K562 (cell line): ENCODE results near the gene ATF6B. TPM values are rescaled to one million over a fixed set of nuclear protein-coding genes. Genes with fewer than 3 reads are reported as not detected.

Source experiments
- CBFB ChIP-seq: sonication (generic); formaldehyde crosslinking; IDR thresholded peaks from 2 replicates; pipeline ENCODE4 v1.4.0; 2020; ENCODE audit warnings: mild to moderate bottlenecking, missing genetic modification reagents
- EHMT2 ChIP-seq: fragments of 450-650 bp; IDR thresholded peaks from 2 replicates; pipeline ENCODE4 v1.6.1; 2018; ENCODE audit warnings: antibody characterized with exemption
- HDAC3 ChIP-seq: fragments of 450-650 bp; IDR thresholded peaks from 2 replicates; pipeline ENCODE4 v1.6.1; 2018; ENCODE audit warnings: borderline replicate concordance, mild to moderate bottlenecking, moderate library complexity; ENCODE audit not compliant: partially characterized antibody
- PHB2 ChIP-seq: fragments of 450-650 bp; IDR thresholded peaks from 2 replicates; pipeline ENCODE4 v1.6.1; 2017; ENCODE audit warnings: low read depth
- PML ChIP-seq: IDR thresholded peaks from 2 replicates; pipeline ENCODE4 v1.6.1; 2012; ENCODE audit warnings: low read length, inconsistent platforms
- RBM39 ChIP-seq: fragments of 200-400 bp; formaldehyde crosslinking; optimal IDR thresholded peaks from 2 replicates; pipeline ENCODE3; 2018; ENCODE audit warnings: low read depth, low read length
- polyA plus RNA-seq, 8 experiments: library from polyadenylated mRNA; depleted of rRNA in 4 of 8; stranded (reverse) in 5 of 8; unstranded in 3 of 8; fragments of >200 nt; fragmentation: Nextera tagmentation in 2 of 8; fragmentation: Illumina TruSeq in 1 of 8; extraction: Ambion mirVana in 2 of 8; extraction: Trizol in 1 of 8; gene quantifications; 2 replicates each; pipeline versions ENCODE4 v1.2.1 to v1.2.3, GENCODE V29; 2011 to 2014; ENCODE audit warnings: inconsistent platforms in 1 of 8, missing spikeins in 1 of 8
- total RNA-seq, 7 experiments: library from RNA; depleted of rRNA in 6 of 7; stranded (reverse); fragments of >200 nt in 6 of 7; fragmentation: Illumina TruSeq in 2 of 7; extraction: Trizol in 2 of 7; gene quantifications; 2 replicates each; pipeline versions ENCODE4 v1.2.1 to v1.2.3, GENCODE V29; 2011 to 2021; ENCODE audit warnings: low replicate concordance in 1 of 7
- TF ChIP-seq, protein P1 (sequence below): fragments of 150-350 bp; IDR thresholded peaks from 2 replicates; pipeline ENCODE4 v1.6.1; 2014; ENCODE audit warnings: low read depth, mild to moderate bottlenecking, low read length, borderline replicate concordance
- TF ChIP-seq, protein P2 (sequence below), 3 experiments: fragments of 200-800 bp in 1 of 3; sonication (Bioruptor generic) in 1 of 3; sonication (generic) in 1 of 3; formaldehyde crosslinking in 1 of 3; IDR thresholded peaks; 2 replicates each; pipeline versions ENCODE4 v1.6.1 to v1.8.0; 2016 to 2022; ENCODE audit warnings: mild to moderate bottlenecking in 2 of 3, missing compliant biosample characterization in 2 of 3, missing genetic modification characterization in 2 of 3, missing genetic modification reagents in 1 of 3
- TF ChIP-seq, protein P3 (sequence below): IDR thresholded peaks from 2 replicates; pipeline ENCODE4 v1.6.1; 2016; ENCODE audit warnings: missing genetic modification characterization, missing compliant biosample characterization
- TF ChIP-seq, protein P4 (sequence below): fragments of 450-650 bp; IDR thresholded peaks from 2 replicates; pipeline ENCODE4 v1.6.1; 2016; ENCODE audit warnings: low read depth, mild to moderate bottlenecking, moderate library complexity
- TF ChIP-seq, protein P5 (sequence below): fragments of 450-650 bp; formaldehyde crosslinking; IDR thresholded peaks from 2 replicates; pipeline ENCODE4 v1.4.0; 2022; ENCODE audit warnings: missing genetic modification characterization
- TF ChIP-seq, protein P6 (sequence below): fragments of 250-450 bp; sonication (Bioruptor Pico); IDR thresholded peaks from 2 replicates; pipeline ENCODE4 v1.9.0; 2021; ENCODE audit warnings: mild to moderate bottlenecking
- TF ChIP-seq, protein P7 (sequence below), 2 experiments: fragments of 450-650 bp; IDR thresholded peaks; 2 replicates each; pipeline ENCODE4 v1.6.1; 2018; ENCODE audit warnings: mild to moderate bottlenecking in 2 of 2, low read depth in 1 of 2; ENCODE audit not compliant: partially characterized antibody in 2 of 2

Gene ATF6B
- total and polyA plus RNA-seq, 9 of the 15 experiments (the other 6 are each of a cell fraction or from before 2014, with no cell fraction given), result 20.7 to 131 (median 31.7) TPM

DNA sequence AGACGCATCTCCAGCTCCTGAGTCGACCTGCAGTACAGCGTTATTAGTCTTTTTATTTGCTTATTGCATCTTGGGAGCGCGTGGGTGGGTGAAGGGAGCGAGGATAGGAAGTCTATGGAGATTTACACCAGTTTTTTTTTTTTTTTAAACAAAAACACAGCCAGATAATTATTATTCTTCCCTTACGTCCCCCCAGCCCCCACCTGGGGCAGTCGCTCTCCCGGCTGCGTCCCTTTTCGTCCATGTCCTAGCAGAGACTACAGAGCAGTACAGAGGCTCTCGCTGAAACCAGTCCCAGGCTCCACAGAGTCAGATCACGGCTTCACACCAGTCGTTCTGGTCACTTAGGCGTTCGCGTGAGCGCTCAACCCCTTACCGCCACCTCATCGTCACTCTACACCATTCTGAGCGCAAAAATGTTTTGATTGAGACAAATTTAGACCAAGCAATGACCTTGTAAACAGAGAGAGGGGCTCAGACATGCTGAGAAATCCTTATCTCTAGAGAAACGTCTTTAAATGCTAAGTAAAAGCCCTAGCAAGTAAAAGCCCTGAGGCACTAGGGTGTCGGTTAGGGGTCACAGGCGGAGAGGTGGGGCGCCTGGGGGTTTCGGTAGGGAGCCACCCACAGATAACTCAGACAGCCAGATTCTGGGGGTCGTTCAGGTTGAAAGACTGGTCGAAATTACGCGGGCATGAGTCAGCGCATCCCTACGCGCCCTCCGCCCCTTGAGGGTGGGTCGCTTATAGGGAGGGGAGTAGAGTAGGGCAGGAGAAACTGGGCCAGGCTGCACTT, 24.9 kb upstream of the ATF6B start (continued):
- TF ChIP-seq, protein P1, sequence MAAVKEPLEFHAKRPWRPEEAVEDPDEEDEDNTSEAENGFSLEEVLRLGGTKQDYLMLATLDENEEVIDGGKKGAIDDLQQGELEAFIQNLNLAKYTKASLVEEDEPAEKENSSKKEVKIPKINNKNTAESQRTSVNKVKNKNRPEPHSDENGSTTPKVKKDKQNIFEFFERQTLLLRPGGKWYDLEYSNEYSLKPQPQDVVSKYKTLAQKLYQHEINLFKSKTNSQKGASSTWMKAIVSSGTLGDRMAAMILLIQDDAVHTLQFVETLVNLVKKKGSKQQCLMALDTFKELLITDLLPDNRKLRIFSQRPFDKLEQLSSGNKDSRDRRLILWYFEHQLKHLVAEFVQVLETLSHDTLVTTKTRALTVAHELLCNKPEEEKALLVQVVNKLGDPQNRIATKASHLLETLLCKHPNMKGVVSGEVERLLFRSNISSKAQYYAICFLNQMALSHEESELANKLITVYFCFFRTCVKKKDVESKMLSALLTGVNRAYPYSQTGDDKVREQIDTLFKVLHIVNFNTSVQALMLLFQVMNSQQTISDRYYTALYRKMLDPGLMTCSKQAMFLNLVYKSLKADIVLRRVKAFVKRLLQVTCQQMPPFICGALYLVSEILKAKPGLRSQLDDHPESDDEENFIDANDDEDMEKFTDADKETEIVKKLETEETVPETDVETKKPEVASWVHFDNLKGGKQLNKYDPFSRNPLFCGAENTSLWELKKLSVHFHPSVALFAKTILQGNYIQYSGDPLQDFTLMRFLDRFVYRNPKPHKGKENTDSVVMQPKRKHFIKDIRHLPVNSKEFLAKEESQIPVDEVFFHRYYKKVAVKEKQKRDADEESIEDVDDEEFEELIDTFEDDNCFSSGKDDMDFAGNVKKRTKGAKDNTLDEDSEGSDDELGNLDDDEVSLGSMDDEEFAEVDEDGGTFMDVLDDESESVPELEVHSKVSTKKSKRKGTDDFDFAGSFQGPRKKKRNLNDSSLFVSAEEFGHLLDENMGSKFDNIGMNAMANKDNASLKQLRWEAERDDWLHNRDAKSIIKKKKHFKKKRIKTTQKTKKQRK, result no peak
- TF ChIP-seq, protein P2, sequence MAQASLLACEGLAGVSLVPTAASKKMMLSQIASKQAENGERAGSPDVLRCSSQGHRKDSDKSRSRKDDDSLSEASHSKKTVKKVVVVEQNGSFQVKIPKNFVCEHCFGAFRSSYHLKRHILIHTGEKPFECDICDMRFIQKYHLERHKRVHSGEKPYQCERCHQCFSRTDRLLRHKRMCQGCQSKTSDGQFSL (CRISPR knock-in tag; IDR thresholded peaks at IDR 0.05), result no peak
- TF ChIP-seq, protein P2 (tag; IDR thresholded peaks at IDR 0.05), result no peak
- no peak for TF ChIP-seq EHMT2
- TF ChIP-seq, protein P3, sequence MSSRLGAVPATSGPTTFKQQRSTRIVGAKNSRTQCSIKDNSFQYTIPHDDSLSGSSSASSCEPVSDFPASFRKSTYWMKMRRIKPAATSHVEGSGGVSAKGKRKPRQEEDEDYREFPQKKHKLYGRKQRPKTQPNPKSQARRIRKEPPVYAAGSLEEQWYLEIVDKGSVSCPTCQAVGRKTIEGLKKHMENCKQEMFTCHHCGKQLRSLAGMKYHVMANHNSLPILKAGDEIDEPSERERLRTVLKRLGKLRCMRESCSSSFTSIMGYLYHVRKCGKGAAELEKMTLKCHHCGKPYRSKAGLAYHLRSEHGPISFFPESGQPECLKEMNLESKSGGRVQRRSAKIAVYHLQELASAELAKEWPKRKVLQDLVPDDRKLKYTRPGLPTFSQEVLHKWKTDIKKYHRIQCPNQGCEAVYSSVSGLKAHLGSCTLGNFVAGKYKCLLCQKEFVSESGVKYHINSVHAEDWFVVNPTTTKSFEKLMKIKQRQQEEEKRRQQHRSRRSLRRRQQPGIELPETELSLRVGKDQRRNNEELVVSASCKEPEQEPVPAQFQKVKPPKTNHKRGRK (tag), result peak; percentile 34; the same call in 1 of the 2 replicates
- no peak for TF ChIP-seq CBFB (CRISPR knock-in tag)
- 0 out of 2 replicates have a peak, but pooled peaks have one; percentile 7 for TF ChIP-seq PML
- TF ChIP-seq, protein P4, sequence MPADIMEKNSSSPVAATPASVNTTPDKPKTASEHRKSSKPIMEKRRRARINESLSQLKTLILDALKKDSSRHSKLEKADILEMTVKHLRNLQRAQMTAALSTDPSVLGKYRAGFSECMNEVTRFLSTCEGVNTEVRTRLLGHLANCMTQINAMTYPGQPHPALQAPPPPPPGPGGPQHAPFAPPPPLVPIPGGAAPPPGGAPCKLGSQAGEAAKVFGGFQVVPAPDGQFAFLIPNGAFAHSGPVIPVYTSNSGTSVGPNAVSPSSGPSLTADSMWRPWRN, result peak; percentile 38; the same call in 1 of the 2 replicates
- TF ChIP-seq, protein P5, sequence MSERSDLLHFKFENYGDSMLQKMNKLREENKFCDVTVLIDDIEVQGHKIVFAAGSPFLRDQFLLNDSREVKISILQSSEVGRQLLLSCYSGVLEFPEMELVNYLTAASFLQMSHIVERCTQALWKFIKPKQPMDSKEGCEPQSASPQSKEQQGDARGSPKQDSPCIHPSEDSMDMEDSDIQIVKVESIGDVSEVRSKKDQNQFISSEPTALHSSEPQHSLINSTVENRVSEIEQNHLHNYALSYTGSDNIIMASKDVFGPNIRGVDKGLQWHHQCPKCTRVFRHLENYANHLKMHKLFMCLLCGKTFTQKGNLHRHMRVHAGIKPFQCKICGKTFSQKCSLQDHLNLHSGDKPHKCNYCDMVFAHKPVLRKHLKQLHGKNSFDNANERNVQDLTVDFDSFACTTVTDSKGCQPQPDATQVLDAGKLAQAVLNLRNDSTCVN (CRISPR knock-in tag), result no peak
- TF ChIP-seq, protein P6, sequence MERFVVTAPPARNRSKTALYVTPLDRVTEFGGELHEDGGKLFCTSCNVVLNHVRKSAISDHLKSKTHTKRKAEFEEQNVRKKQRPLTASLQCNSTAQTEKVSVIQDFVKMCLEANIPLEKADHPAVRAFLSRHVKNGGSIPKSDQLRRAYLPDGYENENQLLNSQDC (CRISPR knock-in tag), result no peak
- peak; percentile 18 for TF ChIP-seq HDAC3
- TF ChIP-seq PHB2, result no peak
- TF ChIP-seq, protein P7, sequence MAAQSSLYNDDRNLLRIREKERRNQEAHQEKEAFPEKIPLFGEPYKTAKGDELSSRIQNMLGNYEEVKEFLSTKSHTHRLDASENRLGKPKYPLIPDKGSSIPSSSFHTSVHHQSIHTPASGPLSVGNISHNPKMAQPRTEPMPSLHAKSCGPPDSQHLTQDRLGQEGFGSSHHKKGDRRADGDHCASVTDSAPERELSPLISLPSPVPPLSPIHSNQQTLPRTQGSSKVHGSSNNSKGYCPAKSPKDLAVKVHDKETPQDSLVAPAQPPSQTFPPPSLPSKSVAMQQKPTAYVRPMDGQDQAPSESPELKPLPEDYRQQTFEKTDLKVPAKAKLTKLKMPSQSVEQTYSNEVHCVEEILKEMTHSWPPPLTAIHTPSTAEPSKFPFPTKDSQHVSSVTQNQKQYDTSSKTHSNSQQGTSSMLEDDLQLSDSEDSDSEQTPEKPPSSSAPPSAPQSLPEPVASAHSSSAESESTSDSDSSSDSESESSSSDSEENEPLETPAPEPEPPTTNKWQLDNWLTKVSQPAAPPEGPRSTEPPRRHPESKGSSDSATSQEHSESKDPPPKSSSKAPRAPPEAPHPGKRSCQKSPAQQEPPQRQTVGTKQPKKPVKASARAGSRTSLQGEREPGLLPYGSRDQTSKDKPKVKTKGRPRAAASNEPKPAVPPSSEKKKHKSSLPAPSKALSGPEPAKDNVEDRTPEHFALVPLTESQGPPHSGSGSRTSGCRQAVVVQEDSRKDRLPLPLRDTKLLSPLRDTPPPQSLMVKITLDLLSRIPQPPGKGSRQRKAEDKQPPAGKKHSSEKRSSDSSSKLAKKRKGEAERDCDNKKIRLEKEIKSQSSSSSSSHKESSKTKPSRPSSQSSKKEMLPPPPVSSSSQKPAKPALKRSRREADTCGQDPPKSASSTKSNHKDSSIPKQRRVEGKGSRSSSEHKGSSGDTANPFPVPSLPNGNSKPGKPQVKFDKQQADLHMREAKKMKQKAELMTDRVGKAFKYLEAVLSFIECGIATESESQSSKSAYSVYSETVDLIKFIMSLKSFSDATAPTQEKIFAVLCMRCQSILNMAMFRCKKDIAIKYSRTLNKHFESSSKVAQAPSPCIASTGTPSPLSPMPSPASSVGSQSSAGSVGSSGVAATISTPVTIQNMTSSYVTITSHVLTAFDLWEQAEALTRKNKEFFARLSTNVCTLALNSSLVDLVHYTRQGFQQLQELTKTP (IDR thresholded peaks at IDR 0.05; ENCODE audit: low read depth in 1 of 2, partially characterized antibody in 2 of 2), result no peak
- TF ChIP-seq RBM39, result no peak
